NCI-H1694 (cell line): ENCODE results near the gene CFAP221.

Source experiments
- DNase-seq: peaks from one replicate; lab custom pipeline; 2025; lab: John Stamatoyannopoulos, UW

CFAP221 gene

DNA sequence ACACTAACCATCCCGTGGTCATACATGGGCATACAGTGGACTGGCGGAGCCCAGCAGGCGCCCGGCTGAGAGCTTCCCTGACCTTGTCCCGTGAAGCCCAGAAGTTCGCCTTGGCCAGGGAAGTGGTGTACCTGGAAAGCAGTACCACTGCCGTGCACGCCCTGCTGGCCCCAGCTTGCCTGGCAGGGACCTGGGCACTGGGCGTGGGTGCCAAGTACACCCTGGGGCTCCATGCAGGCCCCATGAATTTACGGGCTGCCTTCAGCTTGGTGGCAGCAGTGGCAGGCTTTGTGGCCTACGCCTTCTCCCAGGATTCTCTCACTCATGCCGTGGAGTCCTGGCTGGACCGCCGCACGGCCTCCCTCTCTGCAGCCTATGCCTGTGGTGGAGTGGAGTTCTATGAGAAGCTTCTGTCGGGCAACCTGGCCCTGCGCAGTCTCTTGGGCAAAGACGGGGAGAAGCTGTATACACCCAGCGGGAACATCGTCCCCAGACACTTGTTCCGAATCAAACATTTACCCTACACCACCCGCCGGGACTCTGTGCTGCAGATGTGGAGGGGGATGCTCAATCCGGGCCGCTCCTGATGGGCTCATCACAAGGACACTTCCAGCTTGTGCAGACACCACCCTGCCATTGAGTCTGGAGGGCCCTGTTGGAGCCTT, 137.1 kb downstream of the CFAP221 start:
- DNase-seq = no peak

DNA sequence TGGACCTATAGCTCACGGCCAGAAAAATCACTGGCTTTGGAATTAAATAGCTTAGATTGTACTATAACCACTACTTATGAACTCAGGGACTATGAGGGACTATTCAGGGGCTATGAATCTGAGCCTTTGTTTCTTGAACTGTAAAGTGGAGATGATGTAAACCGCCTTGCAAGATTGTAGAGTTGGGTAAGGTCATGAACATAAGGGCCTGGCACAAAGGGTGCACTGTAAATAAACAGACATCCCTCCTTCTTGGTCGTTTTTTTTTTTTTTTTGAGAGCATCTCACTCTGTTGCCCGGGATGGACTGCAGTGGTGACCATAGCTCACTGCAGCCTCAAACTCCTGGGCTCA, 137.6 kb downstream of the CFAP221 start:
- no peak for DNase-seq

DNA sequence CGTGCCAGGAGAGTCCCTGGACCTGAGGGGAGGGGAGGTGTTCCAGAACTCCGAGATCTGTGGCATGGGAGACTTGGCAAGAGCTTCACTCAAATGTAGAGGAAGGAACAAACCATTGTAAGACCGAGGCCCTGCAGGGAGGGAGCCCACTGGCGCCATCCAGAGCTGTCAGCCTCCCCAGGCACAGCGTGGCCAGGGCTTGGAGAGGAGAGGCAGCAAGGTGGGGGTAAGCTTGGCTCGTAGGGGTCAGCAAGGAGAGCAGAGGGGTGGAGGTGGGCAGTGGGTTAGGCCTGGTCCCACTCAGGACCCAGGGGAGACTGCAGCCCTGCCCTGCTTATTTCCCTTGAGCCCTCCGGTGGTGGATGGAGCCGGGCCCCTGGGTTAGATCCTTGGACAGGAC, 138.3 kb downstream of the CFAP221 start:
- no peak for DNase-seq

DNA sequence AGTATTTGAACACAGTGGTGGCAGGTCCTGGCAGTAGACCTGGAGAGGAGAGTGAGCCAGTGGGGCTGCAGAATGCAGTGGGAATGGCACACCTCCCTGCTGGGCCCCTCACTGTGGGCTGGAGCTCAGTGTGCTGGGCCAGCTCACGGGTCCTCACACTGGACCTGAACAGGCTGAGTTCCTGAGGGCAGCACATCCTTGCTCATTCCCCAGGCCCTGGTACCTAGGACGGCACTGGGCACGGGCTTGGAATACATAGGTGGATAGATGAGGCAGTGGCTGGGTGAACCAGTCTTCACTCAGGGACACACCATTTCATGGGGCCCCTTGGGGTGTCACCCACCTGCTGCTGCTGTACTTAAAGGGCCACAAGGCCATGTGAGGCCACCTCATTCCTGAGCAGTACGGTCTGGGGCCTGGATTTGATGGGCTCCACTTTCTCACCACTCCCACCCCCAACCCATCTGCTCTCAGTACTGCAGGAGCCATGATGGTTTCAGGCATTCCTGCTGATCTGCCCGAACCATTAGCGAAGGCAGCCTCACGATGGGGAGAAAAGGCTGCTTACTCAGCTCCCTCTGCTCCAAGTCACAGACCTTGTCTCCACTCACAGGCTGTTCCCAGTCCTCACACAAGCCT, 138.9 kb downstream of the CFAP221 start:
- DNase-seq = peak; percentile 44

DNA sequence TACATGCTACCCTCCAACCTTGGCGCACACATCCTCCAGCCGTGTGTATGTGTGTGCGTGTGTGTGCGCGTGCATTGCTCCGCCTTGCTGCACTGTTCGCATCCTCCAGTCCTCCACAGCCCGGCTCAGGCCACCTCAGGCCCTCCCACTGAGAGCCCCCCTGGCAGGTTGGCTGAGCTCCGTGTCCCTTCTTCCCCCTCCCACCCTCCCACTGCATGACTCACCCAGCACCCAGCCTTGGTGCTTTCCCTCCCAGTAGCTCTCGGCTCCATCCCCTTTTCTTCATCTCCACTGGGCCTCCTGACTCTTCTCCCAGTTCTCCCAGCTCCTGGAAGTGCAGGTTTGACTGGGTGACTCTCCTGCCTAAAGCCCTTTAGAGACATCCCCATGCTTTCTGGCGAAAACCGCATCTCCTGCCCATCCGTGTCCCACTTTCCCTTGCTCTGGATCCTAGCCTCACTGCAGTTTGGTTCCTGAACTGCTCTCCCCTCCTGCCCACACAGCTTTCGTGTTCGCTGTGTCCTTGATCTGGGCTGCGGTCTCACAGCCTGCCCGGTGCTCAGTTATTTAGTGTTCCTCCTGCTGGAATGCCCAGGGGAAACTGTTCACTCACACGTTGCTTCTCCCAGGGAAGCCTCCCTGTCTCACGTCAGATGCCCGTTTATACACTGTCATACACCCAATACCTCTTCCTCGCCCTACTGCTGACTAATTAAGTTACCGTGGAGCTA, 139.6 kb downstream of the CFAP221 start:
- DNase-seq = peak; percentile 22

DNA sequence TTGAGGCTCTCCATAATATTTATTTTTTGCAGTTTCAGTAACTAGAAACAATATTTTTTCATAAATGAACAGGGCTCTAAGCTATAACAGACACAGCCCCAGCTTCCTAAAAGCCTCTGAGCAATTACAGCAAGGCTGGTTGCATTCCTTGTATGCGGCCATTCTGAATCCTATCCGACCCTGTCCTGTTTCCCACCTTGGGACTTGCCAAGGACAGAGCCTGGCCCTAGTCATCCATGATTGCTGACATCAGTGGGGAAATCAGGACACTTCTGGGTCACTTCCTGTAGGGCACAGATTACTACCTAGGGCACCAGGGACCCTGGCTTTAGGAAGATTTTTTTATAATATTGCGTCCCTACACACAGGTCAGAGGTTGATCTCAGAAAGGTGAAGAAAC, 140.3 kb downstream of the CFAP221 start:
- no peak for DNase-seq

DNA sequence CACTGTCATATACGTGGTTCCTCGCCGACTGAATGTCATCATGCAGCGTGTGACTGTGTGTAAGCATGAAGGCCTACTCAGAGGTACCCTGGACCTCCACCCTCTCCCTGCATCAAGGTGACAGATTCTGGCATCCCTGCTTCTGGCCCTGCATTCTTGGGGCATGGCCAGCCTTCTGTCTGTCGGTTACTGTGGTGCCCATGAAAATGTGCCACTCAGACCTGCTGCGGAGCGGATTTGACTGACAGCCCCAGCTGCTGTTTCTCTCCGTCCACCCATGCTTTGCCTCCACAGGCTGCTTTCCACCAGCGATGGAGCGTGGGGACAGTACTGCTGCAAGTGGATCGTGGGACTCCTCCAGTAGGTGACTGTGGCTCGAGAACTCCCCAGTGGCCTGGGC, 144.4 kb downstream of the CFAP221 start:
- DNase-seq = no peak

DNA sequence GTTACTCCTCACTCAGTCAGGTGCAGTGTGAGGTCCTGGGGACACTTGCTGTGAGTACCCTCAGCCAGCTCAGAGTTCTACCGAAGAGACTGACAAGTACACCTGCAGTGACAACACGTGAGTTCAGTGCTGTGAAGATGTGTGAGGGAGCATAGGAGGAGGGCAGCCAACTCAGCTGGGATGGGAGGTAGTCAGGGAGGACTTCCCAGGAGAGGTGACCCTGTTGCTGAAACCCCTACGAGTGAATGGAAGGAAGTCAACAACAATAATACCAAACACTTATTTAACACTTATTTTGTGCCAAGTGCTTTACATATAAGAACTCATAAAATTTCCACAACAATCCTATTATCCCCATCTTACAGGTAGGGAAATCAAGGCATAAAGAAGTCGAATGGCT, 145.0 kb downstream of the CFAP221 start:
- no peak for DNase-seq

DNA sequence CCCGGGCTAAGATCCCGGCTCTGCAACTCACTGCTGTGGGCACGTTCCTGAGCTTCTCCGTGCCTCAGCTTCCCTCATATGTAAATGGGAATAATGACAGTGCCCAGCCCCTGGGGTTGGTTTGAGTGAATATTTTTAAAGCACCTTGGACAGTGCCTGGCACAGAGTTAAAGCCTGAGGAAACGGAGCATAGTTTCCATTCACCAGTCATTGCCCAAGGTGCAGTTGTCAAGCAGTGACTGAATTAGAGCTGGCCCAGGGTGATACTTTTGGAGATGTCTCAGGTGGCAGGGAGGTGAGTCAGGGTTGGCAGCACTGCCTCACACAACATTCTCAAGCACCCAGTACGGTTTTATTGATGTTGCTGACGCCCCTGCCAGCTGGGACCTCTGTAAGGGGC, 146.9 kb downstream of the CFAP221 start:
- DNase-seq = no peak

DNA sequence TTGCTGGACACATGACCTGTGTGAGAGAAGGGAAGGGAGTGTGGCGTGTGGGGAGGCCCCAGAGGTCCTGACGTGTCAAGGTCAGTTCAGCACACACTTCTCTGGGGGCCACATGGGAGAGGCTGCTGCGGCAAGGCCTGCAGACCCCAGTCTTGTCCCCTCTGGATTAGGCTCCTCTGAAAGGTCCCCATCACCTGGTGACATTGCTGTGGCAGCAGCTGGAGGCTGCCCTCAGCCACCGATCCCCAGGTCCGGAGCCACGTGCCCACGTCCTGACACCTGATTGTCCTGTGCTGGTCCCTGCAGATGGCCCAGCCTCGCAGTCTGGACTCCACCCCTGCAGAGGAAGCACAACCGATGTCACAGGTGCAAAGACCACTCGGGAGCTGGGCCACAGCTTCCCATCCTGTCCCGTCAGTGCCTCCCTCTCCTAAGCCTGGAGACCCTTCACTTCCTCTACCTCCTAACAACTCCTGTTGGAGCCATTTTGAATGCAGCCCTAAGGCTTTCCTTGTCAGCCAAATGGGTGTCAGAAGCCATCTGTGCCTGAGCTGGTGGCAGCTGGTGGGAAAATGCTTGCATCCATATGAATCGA, 147.5 kb downstream of the CFAP221 start:
- DNase-seq = peak; percentile 80

DNA sequence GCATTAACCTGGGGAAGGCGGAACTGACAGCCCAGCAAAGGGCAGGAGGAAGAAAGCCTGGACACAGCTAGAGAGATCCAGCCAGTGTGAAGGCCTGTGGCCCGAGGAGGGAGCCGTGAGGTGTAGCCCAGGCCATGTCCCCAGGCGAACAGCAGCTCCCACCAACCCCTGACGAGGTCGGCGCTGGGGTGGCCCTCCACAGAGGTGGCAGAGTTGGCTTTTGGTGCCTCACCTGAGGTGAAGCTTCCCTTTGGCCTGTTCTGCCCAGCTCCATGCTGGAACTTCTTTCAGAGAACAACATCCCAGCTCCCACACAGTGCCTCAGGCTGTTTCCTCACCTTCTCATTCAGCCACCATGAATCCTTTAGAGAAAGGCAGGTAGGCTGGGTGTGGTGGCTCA, 148.1 kb downstream of the CFAP221 start:
- DNase-seq = no peak

DNA sequence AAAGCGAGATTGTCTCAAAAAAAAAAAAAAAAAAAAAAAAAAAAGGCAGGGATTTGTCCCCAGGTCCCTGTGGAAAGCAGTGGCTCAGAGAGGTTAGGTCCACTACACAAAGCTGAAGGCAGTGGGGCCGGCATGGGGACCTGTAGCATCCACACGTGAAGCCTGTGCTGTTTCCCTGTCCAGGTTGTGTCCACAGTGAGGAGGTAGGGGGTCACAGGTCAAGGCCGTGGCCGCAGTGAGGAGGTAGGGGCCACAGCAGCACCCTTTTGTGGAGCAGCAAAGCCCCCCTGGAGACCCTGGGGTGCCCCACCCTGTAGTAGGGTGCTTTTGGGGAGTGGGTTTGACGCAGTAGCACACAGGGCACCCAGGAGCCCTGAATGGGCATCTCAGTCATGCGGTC, 148.7 kb downstream of the CFAP221 start:
- DNase-seq = no peak

DNA sequence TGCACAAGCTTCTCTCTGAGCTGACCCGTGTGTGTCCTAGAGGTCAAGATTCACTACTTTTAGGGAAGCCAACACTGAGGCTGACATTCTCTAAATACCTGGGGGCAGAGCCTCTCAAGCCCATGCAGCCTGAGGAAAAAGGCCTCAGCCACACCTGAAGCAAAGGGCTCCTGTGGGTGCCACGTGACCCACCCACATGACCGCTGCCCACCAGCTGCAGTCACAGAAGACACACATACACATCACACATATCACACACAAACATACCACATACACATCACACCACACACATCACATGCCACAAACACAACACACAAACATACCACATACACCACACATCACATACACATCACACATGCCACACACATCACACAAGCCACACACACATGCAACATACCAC, 149.3 kb downstream of the CFAP221 start:
- no peak for DNase-seq

DNA sequence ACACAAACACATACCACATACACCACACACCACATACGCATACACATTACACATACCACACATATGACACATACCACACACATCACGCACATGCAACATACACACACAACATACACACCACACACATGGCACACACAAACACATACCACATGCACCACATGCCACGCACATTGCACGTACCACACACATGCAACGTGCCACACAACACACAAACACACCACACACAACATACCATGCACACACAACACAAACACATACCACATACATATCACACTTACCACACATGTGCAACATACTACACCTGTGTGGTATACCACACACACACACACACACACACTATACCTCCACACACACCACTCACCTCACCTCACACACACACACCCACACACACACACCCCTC, 149.7 kb downstream of the CFAP221 start:
- DNase-seq = no peak

DNA sequence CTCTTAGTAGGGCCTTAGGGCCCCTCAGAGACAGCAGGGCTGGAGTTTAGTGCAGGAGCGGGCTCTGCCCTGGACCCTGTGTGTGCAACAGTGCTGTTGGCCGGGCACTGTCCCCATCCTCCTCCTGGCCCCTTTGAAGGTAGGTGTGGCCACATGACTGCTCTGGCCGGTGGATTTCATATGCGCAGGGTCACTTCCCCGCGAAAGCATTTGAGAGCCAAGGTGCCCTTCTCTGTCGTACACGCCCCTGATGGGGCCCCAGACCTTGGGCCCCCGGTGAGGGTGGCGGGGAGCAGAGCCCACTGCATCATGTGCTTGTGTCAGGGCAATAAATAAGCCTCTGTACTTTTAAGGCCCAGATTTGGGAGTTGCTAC, 150.2 kb downstream of the CFAP221 start:
- no peak for DNase-seq

DNA sequence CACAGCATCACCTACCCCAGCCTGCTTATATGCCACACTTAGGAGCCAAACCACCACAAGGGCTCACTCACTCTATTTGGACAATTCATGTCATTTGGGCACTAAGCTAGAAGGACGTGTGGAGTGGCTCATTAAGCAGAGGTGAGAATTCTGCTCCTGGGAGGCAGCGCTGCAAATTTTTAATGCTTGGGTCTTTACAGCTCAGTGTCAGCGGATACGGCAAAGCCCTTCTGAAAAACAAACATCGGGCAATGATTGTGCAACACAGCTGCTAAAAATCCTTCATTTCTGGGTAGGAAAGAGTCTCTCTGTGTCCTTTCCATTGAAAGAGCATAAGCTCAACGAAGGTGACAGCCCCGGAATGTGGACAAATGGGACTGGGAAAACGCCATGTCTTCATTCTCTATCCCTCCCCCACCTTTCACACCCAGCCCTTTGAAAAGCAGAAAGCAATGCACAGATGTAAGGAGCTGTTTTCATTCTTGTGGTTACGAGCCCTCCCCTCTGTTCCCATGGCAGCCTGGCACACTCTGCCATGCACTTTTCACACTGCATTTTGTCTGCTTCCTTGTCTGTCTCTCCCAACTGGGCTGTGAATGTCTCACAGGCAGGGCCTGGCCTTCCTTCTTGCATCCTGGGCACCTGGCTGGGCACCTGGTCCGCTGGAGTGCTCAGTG, 150.7 kb downstream of the CFAP221 start:
- peak; percentile 69 for DNase-seq

DNA sequence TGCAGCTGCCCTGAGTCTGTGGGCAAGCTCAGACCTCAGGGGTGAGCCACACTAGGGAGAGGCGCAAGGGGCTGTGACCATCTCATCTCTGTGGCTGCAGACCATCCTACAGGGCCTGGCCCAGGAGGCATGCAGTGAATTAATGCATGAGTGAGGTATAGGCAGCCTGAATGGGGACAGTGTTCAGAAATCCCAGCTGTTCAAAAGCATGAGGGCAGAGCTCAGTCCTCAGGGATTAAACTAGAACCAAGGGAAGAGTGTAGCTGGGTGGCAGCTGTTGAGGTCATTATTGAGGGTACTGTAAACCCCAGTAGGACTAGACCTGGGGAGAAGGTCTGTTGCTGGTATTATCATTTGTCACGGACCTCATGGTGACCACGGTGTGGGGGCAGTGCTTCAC, 151.8 kb downstream of the CFAP221 start:
- DNase-seq = peak; percentile 19

DNA sequence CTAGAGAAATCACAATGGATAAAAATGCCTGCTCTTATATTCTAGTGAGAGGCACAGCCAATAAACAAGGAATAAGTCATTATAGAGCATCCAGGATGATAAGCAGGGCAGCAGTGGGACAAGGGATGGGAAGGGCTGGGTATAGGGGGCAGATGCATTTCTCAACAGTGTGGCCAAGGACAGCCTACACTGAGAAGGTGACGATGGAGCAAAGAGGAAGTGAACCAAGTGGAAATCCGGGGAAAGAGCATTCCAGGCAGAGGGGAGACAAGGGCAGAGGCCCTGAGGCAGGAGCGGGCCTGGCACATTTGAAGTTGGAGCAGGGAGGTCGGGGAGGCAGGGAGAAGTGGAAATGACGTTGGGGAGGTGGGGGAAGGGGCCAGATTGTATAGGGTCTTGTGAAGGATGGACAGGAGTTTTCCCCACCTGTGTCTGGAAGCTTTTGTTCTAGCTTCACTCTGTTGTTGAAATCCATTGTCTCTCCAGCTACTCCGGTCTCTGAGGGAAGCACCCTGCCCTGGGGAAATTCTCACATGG, 152.3 kb downstream of the CFAP221 start:
- no peak for DNase-seq

DNA sequence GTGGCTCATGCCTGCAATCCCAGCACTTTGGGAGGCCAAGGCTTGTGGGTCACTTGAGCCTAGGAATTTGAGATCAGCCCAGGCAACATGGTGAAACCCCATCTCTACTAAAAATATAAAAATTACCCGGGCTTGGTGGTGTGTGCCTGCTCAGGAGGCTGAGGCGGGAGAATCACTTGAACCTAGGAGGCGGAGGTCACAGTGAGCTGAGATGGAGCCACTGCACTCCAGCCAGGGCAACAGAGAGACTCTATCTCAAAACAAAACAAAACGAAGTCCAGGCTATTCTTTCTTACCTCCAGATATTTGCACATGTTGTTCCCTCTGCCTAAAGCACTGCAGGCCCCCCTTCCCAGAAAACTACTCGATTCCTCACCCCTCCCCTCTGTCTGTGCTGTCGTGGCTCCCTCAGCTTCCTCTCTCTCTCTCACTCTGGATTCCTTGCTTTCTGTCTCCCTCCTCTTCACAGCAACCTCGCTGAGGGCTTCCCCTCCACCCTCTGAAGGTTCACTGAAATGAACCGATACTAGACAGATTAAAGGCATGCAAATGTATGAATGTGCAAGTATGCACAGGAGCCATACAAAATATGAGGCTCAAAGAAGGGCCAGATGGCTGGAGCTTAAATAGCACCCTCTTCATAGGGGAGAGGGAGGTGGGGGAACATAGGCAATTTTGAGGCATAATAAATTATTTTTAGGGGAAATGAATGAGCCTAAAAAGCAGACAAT, 153.2 kb downstream of the CFAP221 start:
- DNase-seq = peak; percentile 35

DNA sequence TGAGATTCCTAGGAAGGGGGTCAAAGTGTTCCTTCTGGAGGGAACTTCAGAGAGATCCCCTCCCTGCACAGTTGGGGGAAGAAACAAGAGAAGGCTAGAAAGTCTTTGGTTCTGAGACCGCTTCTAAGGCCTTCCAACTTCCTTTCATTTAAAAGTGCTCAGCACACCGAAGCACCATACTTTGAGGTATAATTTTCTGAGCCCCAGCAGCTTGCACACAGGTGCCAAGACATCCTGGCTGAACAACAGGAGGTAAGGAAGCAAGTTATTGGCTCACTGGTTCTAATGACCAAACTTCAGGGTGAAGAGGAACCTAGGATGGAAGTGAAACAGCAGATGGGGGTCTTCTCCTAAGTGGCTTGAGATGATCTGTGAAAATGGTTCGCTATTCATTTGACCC, 154.0 kb downstream of the CFAP221 start:
- no peak for DNase-seq

DNA sequence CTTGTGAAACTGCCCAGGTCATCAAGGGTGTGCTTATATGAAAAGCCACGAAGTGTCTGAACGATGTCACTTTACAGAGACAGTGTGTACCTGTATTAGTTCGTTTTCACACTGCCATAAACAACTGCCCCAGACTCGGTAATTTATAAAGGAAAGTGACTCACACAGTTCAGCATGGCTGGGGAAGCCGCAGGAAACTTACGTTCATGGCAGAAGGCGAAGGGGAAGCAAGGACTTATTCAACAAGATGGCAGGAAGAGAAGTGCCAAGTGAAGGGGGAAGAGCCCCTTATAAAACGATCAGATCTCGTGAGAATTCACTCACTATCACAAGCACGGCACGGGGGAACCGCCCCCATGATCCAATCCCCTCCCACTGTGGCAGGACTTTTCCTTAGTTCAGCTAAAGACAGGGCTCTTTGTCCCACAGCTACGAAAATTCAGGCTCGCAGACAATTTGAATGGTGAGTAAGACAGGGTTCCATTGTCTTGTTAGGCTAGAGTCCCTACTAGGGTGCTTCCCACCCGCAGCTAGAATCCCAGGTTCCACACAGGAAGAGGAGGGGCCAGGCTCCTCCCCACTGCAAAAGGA, 154.9 kb downstream of the CFAP221 start:
- no peak for DNase-seq
